Bronchial epithelial cell (primary cell): Measurements from ENCODE around the gene USP40. TPM values are rescaled to one million over a fixed set of nuclear protein-coding genes. Genes with fewer than 3 reads are reported as not detected.
"Not testable (repeated sequence)": the region's sequence is repeated elsewhere in the genome, so short reads cannot be mapped to it uniquely, and the experiment has no call there.

Source experiments
- DNase-seq: peaks from one replicate; pipeline ENCODE4 v3.0.0-alpha.2; 2010; ENCODE audit warnings: low read depth
- FAIRE-seq: peaks from 2 replicates; lab custom pipeline; 2011; peaks lifted over from hg19 to GRCh38; lab: Jason Lieb, UNC
- H3K27me3 ChIP-seq: 2 replicates; pipeline ENCODE4 v1.5.1; 2011; ENCODE audit warnings: low read length; ENCODE audit not compliant: control insufficient read depth, insufficient read depth
- H3K36me3 ChIP-seq: 2 replicates; pipeline ENCODE4 v1.5.1; 2011; ENCODE audit warnings: low read length; ENCODE audit not compliant: control insufficient read depth, insufficient read depth
- H3K4me3 ChIP-seq: 2 replicates; pipeline ENCODE4 v1.5.1; 2011; ENCODE audit warnings: mild to moderate bottlenecking, low read depth, low read length, control low read depth
- total RNA-seq: library from RNA; depleted of rRNA; stranded (reverse); fragments of >200 nt; gene quantifications from 2 replicates; pipeline ENCODE4 v1.2.1, GENCODE V29; 2014
- TF ChIP-seq, protein P1 (sequence below): IDR thresholded peaks from 2 replicates; pipeline ENCODE4 v1.5.1; 2011; ENCODE audit warnings: mild to moderate bottlenecking, moderate library complexity, low read length, control low read depth, inconsistent platforms; ENCODE audit not compliant: insufficient read depth, severe bottlenecking

Gene USP40
- total RNA-seq, 1 donor from 2014 or later: 21.1 TPM

DNA sequence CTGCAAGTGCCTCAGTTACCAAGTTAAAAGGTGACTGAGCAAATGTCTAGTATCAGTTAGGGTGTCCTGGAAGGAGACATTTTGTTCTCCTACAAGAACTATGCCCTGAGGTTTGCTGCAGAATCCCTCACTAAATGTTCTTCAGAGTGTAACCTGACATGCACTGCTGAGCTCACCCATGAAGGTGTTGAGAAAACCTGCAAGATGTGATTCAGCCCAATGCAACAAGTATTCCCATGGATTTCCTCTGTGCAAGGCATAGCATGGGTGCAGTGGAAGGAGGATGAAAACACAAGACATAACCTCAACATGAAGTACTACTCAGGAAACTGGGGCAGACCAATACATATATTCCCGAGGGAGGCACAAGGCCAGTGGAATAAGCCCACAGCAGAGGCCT lies 35.5 kb upstream of the USP40 start:
- FAIRE-seq (no peak), DNase-seq (no peak)

DNA sequence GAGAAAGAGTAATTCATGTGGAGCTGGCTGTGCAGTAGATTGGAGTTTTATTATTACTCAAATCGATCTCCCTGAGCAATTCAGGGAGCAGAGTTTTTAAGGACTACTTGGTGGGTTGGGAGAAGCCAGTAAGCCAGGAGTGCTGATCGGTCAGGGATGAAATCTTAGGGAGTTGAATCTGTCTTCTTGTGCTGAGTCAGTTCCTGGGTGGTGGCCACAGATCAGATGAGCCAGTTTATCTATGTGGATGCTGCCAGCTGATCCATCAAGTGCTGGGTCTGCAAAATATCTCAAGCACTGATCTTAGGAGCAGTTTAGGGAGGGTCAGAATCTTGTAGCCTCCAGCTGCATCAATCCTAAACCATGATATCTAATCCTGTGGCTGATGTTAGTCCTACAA lies 33.8 kb upstream of the USP40 start:
- Histone ChIP-seq H3K36me3 (no peaks in the 10 kb centered on the region), H3K27me3 (no peaks in the 10 kb centered on the region), H3K4me3 (no peak overlapping the region)
- DNase-seq: peak; percentile 5
- no peak for FAIRE-seq
- TF ChIP-seq, protein P1, sequence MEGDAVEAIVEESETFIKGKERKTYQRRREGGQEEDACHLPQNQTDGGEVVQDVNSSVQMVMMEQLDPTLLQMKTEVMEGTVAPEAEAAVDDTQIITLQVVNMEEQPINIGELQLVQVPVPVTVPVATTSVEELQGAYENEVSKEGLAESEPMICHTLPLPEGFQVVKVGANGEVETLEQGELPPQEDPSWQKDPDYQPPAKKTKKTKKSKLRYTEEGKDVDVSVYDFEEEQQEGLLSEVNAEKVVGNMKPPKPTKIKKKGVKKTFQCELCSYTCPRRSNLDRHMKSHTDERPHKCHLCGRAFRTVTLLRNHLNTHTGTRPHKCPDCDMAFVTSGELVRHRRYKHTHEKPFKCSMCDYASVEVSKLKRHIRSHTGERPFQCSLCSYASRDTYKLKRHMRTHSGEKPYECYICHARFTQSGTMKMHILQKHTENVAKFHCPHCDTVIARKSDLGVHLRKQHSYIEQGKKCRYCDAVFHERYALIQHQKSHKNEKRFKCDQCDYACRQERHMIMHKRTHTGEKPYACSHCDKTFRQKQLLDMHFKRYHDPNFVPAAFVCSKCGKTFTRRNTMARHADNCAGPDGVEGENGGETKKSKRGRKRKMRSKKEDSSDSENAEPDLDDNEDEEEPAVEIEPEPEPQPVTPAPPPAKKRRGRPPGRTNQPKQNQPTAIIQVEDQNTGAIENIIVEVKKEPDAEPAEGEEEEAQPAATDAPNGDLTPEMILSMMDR: no peak

More for the DNA sequence above, 35.5 kb upstream of the USP40 start:
- TF ChIP-seq, protein P1: no peak
- Histone ChIP-seq H3K27me3 (no peaks in the 10 kb centered on the region), H3K36me3 (no peaks in the 10 kb centered on the region), H3K4me3 (no peak overlapping the region)

DNA sequence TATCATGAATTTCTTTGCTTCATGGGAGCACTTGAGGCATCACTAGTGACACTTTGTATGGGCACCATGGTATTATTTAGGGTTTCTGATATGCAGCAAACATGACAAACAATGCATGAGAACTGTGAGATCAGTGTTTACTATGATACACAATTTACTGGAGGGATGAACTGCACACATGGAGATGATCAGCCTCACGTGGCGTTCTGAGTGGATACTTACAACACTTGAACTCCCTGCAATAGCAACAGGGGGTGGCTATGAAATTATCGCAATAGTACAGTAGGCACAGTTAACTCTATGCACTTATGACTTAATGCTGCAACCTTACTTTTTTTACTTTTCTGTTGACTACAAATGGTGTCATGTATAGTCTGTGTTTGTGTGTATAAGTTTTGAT lies 32.4 kb upstream of the USP40 start:
- Histone ChIP-seq H3K4me3 (no peak overlapping the region), H3K27me3 (no peaks in the 10 kb centered on the region), H3K36me3 (no peaks in the 10 kb centered on the region)
- TF ChIP-seq, protein P1: no peak
- DNase-seq (no peak), FAIRE-seq (no peak)

DNA sequence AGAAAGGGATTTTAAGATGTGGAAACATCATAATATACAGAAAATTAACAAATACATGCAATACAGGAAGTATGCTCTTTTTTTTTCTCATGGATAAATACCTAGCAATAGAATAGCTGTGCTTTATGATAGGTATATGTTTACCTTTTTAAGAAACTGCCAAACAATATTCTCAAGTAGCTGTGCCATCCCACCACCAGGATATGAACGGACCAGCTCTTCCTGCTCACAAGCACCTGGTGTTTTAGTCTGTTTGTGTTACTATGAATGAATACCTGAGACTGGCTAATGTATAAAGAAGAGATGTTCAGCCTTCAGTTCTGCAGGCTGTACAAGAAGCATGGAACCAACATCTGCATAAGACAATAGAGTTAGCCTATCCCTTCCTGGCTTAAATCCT lies 30.9 kb upstream of the USP40 start:
- TF ChIP-seq, protein P1: no peak
- Histone ChIP-seq H3K36me3 (no peaks in the 10 kb centered on the region), H3K27me3 (no peaks in the 10 kb centered on the region), H3K4me3 (no peak overlapping the region)
- FAIRE-seq: no peak
- DNase-seq: no peak

DNA sequence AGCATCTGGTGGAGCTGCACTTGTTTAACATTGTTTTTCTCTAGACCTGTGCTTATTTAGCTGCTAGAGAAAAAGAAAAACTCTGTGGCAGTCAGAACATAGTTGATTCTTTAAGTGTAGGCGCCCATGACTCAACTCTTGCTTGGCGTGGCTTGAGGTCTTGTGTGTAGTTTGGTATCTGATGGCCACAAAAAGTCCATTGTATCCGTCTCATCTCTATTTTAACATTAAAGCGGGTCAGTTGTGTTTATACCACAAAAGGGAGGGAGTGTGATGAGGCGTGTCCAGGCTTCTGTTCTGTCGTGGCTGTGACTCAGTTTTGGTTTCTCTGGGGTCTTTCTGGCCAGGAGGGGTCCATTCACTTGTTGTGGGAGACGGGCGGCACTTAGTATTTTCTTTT lies 26.6 kb upstream of the USP40 start:
- no peak for DNase-seq
- Histone ChIP-seq H3K36me3 (no peaks in the 10 kb centered on the region), H3K27me3 (no peaks in the 10 kb centered on the region), H3K4me3 (no peak overlapping the region)
- TF ChIP-seq, protein P1: no peak
- no peak for FAIRE-seq

DNA sequence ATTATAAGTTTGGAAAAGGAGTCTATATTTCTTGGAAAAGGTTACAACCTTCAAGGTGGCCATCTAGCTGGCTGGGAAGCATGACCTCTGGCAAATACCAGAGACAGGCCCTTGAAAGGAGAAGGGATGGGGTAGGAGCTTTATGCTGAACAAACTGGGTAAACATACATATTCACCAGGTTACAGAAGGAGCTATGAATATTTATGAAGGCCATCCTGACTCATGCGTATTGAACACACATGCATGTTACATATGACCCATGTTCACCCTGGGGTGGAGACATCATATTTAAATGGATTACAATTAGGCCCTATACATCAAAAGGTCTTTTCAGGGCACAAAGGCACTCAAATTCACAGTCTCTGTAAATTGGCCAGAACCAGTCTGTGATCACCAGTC lies 26.1 kb upstream of the USP40 start:
- H3K4me3 ChIP-seq, FAIRE-seq, H3K27me3 ChIP-seq, DNase-seq, H3K36me3 ChIP-seq: not testable (repeated sequence)
